PFSK-1 (cell line): Measurements from ENCODE around the gene PFDN1.

Experiments used
- FOXP2 ChIP-seq: optimal IDR thresholded peaks from 2 replicates; pipeline ENCODE3; 2011; ENCODE audit warnings: borderline replicate concordance, control low read depth, inconsistent platforms; ENCODE audit not compliant: insufficient read depth; ENCODE audit errors: extremely low read length, extremely low read depth
- POLR2AphosphoS5 ChIP-seq: IDR thresholded peaks from 2 replicates; pipeline ENCODE4 v1.6.1; 2012; ENCODE audit warnings: low read depth, mild to moderate bottlenecking, control low read depth, low read length, moderate library complexity
- SIN3A ChIP-seq: IDR thresholded peaks from 2 replicates; pipeline ENCODE4 v1.6.1; 2012; ENCODE audit warnings: mild to moderate bottlenecking, low read length, moderate library complexity, borderline replicate concordance; ENCODE audit not compliant: insufficient read depth
- TAF1 ChIP-seq: IDR thresholded peaks from 2 replicates; pipeline ENCODE4 v1.6.1; 2012; ENCODE audit warnings: low read length, control low read depth, borderline replicate concordance; ENCODE audit not compliant: insufficient read depth

GRCh38 chr5:140267201-140267540 lies 35.7 kb downstream of the PFDN1 start:
- TF ChIP-seq TAF1: no peak
- TF ChIP-seq POLR2AphosphoS5: no peak
- no peak for TF ChIP-seq FOXP2
- TF ChIP-seq SIN3A: no peak
